Measurements from ENCODE around the gene LMF2.

The LMF2 gene

GRCh38 chr22:50502628-50503474, 4.7 kb downstream of the LMF2 start:
- DNase-seq = no peak

- no peak for DNase-seq
These were observed 5.4 kb downstream of the LMF2 start for GRCh38 chr22:50502096-50502495.

DNA sequence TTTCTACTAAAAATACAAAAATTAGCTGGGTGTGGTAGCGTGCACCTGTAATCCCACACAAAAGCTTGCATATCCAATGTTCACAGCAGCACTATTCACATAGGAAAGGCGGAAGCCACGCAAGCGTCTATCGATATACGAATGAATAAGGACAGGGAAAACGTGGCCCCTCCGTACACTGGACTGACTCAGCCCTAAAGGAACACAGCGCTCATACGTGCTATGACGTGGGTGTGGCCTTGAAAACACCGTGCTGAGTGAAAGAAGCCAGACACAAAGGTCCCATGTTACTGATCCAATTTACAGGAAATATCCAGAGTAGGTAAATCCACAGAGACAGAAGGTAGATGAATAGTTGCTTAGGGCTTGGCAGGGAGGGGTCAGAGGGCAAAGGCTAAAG, 7.0 kb downstream of the LMF2 start:
- no peak for DNase-seq

- DNase-seq = peak; percentile 82 to 90
These were observed 9.1 kb downstream of the LMF2 start for GRCh38 chr22:50498322-50498890.

DNA sequence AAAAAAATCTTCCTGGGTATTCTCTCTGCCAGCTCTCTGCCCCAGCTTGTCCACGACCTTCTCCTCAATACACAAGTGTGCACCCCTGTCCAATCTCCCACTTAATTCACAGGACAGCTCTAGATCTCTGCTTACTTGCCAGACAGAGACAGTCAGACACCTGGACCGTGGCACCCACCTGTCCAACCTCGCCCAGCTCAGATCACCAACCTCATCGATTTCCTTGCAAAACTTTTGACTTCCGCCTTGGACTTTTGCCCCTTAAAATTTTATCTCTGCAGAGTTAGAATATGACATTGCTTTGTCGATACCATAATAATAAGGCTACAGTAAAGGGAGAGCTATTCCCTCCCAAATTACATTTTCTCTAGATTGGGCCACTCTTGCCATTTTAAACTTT, 10.4 kb downstream of the LMF2 start:
- no peak for DNase-seq

DNA sequence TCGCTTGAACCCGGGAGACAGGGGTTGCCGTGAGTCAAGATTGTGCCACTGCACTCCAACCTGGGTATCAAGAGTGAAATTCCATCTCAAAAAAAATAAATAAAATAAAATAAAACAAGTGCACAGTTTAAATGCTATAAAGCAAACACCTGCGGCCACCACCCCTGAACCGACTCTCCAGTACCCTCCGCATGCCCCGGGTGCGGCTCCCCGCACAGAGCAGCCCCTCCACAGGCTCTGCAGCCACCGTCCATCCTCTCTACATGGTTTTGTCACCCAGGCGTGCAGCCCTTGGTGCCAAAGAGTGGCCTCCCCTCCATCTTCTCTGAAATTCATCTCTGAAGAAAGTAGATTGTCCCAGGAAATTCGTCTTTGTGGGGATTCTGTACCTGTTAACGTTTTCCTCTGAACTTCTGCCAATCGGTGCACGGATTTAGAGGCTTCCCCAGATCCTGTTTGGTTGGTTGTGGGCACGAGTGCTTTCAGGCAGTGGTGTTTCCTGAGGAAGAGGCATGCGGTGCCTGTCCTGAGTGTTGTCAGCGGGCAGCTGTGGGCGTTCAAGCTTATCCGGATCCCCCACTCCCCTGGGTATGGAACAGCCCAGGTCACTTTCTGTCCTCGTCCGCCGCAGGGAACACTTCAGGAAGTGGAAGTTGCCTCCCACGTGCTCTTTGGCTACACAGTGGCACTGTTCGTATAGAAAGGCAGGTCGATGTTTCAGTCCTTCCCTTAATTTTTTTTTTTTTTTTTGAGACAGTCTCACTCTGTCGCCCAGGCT, 16.8 kb downstream of the LMF2 start:
- DNase-seq = no peak

- DNase-seq = no peak
These were observed 17.9 kb downstream of the LMF2 start for GRCh38 chr22:50489363-50490243.

GRCh38 chr22:50488886-50489285, 18.6 kb downstream of the LMF2 start:
- DNase-seq = no peak

- DNase-seq = no peak
These were observed 19.4 kb downstream of the LMF2 start for GRCh38 chr22:50488006-50488677.

GRCh38 chr22:50487290-50488005, 20.1 kb downstream of the LMF2 start:
- no peak for DNase-seq

DNA sequence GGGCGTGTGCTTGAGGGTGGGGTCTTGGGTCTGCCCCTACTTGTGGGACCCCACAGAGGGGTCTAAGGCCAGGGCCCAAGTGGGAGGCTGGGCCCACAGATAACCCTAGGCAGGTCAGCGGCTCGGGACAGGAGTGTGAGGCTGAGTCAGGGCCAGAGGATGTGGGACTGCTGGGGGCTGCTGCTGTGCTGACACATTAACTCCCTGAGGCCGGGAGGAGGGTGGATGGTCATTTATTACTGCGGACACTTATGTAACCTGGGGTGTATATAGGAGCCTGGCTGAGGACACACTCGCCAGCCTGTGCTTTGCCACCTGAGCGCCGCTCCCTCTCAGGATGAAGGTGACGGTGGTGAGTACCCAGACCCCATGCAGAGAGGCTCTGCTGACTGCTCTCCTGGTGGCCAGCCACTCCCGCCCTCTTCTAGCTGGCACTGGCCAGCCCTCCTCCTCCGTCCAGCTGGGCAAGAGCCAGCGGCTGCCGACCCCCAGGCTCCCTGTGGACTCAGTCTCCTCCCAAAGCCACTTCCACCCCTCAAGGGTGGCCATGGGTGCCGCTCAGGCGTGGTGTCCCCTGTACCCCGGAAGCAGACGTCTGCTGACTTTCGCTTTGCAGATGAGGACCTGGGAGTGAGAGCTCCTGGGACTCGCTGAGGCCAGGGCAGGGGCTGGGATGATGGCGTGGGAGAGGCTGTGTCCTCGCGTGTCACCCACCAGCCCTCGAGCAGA, 20.8 kb downstream of the LMF2 start, which contains the start of gene MIOX:
Gene MIOX, plus strand, starts transcription at position 299 of the 729 bp plus-strand sequence. Its CDS starts 39 bp downstream, at position 338.
- no peak for DNase-seq

GRCh38 chr22:50485221-50486131, 22.0 kb downstream of the LMF2 start:
- peak in 1 of 2 experiments; percentile 49 for DNase-seq

GRCh38 chr22:50483977-50484853, 23.3 kb downstream of the LMF2 start:
- no peak for DNase-seq

GRCh38 chr22:50483556-50483955, 23.9 kb downstream of the LMF2 start:
- no peak for DNase-seq

GRCh38 chr22:50483106-50483505, 24.4 kb downstream of the LMF2 start:
- DNase-seq = no peak

- no peak for DNase-seq
These were observed 25.1 kb downstream of the LMF2 start for GRCh38 chr22:50482107-50483074.
